Activated CD8-positive, alpha-beta T cell treated with anti-CD3 and anti-CD28 coated beads for 36 hours (primary cell): ENCODE results near the gene ATP2A3. TPM values are rescaled to one million over a fixed set of nuclear protein-coding genes. Genes with fewer than 3 reads are reported as not detected.

Source experiments
- ATAC-seq: fragments of 200-7000 bp; cut with Tn5 transposase; one replicate; pipeline ENCODE4 v1.10.0; 2021; ENCODE audit warnings: mild to moderate bottlenecking, moderate library complexity
- CTCF ChIA-PET: fragments of 350-600 bp; sonication (Branson Sonifier 250); formaldehyde crosslinking; loops from one replicate; lab custom pipeline; 2021; ENCODE audit warnings: antibody characterized with exemption; lab: Charles Lee
- POLR2A ChIA-PET: fragments of 350-600 bp; sonication (Branson Sonifier 250); formaldehyde crosslinking; loops from one replicate; lab custom pipeline; 2021; ENCODE audit warnings: antibody characterized with exemption; lab: Charles Lee
- DNase-seq: peaks from one replicate; pipeline ENCODE4 v3.0.0-alpha.2; 2020
- H3K27ac Mint-ChIP-seq: one replicate; pipeline ENCODE4 v1.8.0; 2021; ENCODE audit warnings: mild to moderate bottlenecking, mixed read lengths
- H3K27me3 Mint-ChIP-seq: one replicate; pipeline ENCODE4 v1.8.0; 2021; ENCODE audit warnings: mixed read lengths
- H3K36me3 Mint-ChIP-seq: one replicate; pipeline ENCODE4 v1.8.0; 2021; ENCODE audit warnings: low read depth, mixed read lengths
- H3K4me1 Mint-ChIP-seq: one replicate; pipeline ENCODE4 v1.8.0; 2021; ENCODE audit warnings: low read depth, mixed read lengths
- H3K4me3 Mint-ChIP-seq: one replicate; pipeline ENCODE4 v1.8.0; 2021; ENCODE audit warnings: mild to moderate bottlenecking, moderate library complexity, mixed read lengths
- H3K9me3 Mint-ChIP-seq: one replicate; pipeline ENCODE4 v1.8.0; 2021; ENCODE audit warnings: mixed read lengths
- intact Hi-C: fragments of 100-400 bp; cut with micrococcal nuclease; formaldehyde crosslinking; loops from one replicate; pipeline ENCODE4 v1.10.0; 2022
- total RNA-seq, 2 experiments: library from RNA; stranded (reverse); gene quantifications; one replicate each; pipeline ENCODE4 v1.2.3, GENCODE V29; 2021
- TF ChIP-seq, protein P1 (sequence below): fragments of 200-600 bp; IDR thresholded peaks from one replicate; pipeline ENCODE4 v1.8.0; 2022; ENCODE audit warnings: antibody characterized with exemption, mild to moderate bottlenecking

ATP2A3 gene
- total RNA-seq, 2 experiments from 2014 or later: 113 to 117 TPM

DNA sequence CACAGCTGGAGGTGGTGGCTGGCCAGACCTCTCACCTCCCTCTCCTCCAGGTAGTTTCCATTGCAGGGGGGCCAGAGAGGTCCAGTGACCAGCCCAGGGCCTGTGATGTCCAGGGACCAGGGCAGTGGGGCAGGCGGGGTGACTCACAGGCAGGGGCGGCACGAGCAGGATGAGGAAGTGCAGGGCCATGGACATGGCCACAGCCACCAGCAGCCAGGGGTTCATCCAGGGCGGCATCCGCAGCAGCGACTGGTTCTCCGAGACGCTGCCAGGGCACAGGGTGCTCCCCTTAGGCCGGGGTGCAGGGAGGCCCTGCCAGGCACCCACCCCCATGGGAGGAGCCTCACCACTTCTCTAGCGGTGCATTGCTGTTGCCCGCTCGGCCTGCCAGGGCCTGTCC, 35.1 kb downstream of the ATP2A3 start:
- H3K27me3 Mint-ChIP-seq: no peaks in the 10 kb centered on the region
- no peaks in the 10 kb centered on the region for H3K4me1 Mint-ChIP-seq
- H3K4me3 Mint-ChIP-seq: no peak overlapping the region
- CTCF ChIA-PET: no interaction called here
- no peak overlapping the region for H3K27ac Mint-ChIP-seq
- POLR2A ChIA-PET: interaction anchor here (0.8 kb wide), 1 partner anchor 9 kb away, joined by 3 read pairs; no protein-coding TSS in a partner anchor
- intact Hi-C loops: no loop called here
- no peaks in the 10 kb centered on the region for H3K9me3 Mint-ChIP-seq
- H3K36me3 Mint-ChIP-seq: peaks cover 17% of the 10 kb centered on the region
- TF ChIP-seq, protein P1, sequence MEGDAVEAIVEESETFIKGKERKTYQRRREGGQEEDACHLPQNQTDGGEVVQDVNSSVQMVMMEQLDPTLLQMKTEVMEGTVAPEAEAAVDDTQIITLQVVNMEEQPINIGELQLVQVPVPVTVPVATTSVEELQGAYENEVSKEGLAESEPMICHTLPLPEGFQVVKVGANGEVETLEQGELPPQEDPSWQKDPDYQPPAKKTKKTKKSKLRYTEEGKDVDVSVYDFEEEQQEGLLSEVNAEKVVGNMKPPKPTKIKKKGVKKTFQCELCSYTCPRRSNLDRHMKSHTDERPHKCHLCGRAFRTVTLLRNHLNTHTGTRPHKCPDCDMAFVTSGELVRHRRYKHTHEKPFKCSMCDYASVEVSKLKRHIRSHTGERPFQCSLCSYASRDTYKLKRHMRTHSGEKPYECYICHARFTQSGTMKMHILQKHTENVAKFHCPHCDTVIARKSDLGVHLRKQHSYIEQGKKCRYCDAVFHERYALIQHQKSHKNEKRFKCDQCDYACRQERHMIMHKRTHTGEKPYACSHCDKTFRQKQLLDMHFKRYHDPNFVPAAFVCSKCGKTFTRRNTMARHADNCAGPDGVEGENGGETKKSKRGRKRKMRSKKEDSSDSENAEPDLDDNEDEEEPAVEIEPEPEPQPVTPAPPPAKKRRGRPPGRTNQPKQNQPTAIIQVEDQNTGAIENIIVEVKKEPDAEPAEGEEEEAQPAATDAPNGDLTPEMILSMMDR: no peak
- ATAC-seq (no peak), DNase-seq (no peak)

- TF ChIP-seq, protein P1: no peak
- intact Hi-C loops: no loop called here
- Mint-ChIP-seq H3K27me3 (no peaks in the 10 kb centered on the region), H3K9me3 (no peaks in the 10 kb centered on the region), H3K4me1 (no peaks in the 10 kb centered on the region), H3K36me3 (peaks cover 17% of the 10 kb centered on the region), H3K27ac (no peak overlapping the region), H3K4me3 (no peak overlapping the region)
- ATAC-seq (no peak), DNase-seq (no peak)
- ChIA-PET CTCF (no interaction called here), POLR2A (interaction anchor here (0.8 kb wide), 1 partner anchor 10 kb away, joined by 3 read pairs; no protein-coding TSS in a partner anchor)
Measured at GRCh38 chr17:3928406-3928805, 35.8 kb downstream of the ATP2A3 start.

- Mint-ChIP-seq H3K4me3 (no peak overlapping the region), H3K27me3 (no peaks in the 10 kb centered on the region), H3K27ac (no peak overlapping the region), H3K36me3 (peaks cover 16% of the 10 kb centered on the region), H3K4me1 (no peaks in the 10 kb centered on the region), H3K9me3 (no peaks in the 10 kb centered on the region)
- intact Hi-C loops: no loop called here
- TF ChIP-seq, protein P1: no peak
- CTCF ChIA-PET: no interaction called here
- DNase-seq (no peak), ATAC-seq (no peak)
- POLR2A ChIA-PET: no interaction called here
Measured at GRCh38 chr17:3927628-3928340, 36.5 kb downstream of the ATP2A3 start.

DNA sequence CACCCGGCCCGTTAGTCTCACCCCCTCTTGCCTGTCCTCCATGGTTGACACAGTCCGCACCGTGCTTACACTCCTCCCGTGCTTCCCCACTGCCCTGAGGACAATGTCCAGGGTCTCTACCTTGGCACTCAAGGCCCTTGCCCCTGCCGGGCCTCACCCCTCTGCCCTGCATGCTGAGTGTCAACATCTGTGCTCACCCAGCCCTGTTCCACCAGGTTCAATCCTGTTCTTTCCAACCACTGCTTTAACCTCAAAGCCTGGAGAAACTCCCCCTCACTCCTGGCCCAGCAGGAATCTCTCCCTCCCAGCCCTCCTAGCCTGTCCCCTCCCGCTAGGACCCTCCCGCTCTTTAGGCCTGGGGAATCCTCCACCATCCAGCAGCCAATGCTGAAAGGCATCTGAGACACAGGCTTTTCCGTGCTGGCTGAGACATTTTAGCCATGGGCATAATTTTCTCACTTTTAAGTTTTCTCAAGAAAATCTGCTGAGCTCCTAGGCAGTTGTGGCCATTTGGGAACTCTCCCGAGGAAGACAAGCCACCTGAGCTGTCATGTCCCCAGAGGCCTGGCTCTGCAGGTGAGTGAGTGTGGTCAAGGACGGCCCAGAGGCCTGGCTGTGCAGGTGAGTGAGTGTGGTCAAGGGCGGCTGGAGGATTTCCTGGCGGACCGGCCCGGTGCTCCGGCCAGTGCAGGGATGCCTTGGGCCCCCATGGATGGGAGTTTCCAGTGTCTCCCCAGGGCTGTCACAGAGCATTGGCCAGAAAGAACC, 37.2 kb downstream of the ATP2A3 start:
- Mint-ChIP-seq H3K27me3 (no peaks in the 10 kb centered on the region), H3K27ac (no peak overlapping the region)
- no peak for ATAC-seq

More for the DNA sequence above, 37.2 kb downstream of the ATP2A3 start:
- DNase-seq: no peak
- no peaks in the 10 kb centered on the region for H3K4me1 Mint-ChIP-seq
- H3K4me3 Mint-ChIP-seq: no peak overlapping the region
- POLR2A ChIA-PET: interaction anchor here (1.3 kb wide), 1 partner anchor 11 kb away, joined by 7 read pairs; the partner anchor contains the start of gene P2RX1
- no peaks in the 10 kb centered on the region for H3K9me3 Mint-ChIP-seq
- intact Hi-C loops: no loop called here
- TF ChIP-seq, protein P1: no peak
- H3K36me3 Mint-ChIP-seq: peaks cover 13% of the 10 kb centered on the region
- CTCF ChIA-PET: interaction anchor here (1.1 kb wide), 1 partner anchor 64 kb away, joined by 3 read pairs; no protein-coding TSS in a partner anchor
